SK-N-SH (cell line): ENCODE measurements around the gene REEP1. TPM values are rescaled to one million over a fixed set of nuclear protein-coding genes. Genes with fewer than 3 reads are reported as not detected.

ENCODE experiments used
- CTCF ChIA-PET: fragments of 300-600, 350-600 bp; formaldehyde crosslinking; extraction: SDS; loops from one replicate; lab custom pipeline; 2021; lab: Yijun Ruan, JAX
- POLR2A ChIA-PET: fragments of 350-600 bp; sonication (Branson Sonifier 250); formaldehyde crosslinking; extraction: SDS; loops from one replicate; lab custom pipeline; 2020; ENCODE audit warnings: antibody characterized with exemption, inconsistent platforms; lab: Yijun Ruan, JAX
- DNase-seq: peaks from one replicate; pipeline ENCODE4 v3.0.0; 2012
- H2AFZ ChIP-seq: fragments of 200-600 bp; sonication (generic); 2 replicates; pipeline ENCODE4 v1.8.1; 2016; ENCODE audit warnings: antibody characterized with exemption, mild to moderate bottlenecking, low read depth
- H3F3A ChIP-seq: fragments of 200-600 bp; sonication (generic); replicated peaks from 2 replicates; pipeline ENCODE3; 2016; ENCODE audit warnings: antibody characterized with exemption, mild to moderate bottlenecking; ENCODE audit not compliant: insufficient read depth
- H3K27ac ChIP-seq, 2 experiments: fragments of 200-500 bp in 1 of 2; fragments of 200-600 bp in 1 of 2; sonication (Bioruptor generic) in 1 of 2; sonication (generic), shearing (Covaris generic) in 1 of 2; 2 replicates each; pipeline versions ENCODE4 v1.5.1 to v1.6.1; 2014 to 2016; ENCODE audit warnings: low read depth in 2 of 2, inconsistent platforms in 1 of 2, low read length in 1 of 2, mild to moderate bottlenecking in 1 of 2, mixed read lengths in 1 of 2
- H3K27me3 ChIP-seq: fragments of 200-600 bp; sonication (generic), shearing (Covaris generic); 2 replicates; pipeline ENCODE4 v1.6.1; 2016; ENCODE audit warnings: mixed run types; ENCODE audit not compliant: insufficient read depth
- H3K36me3 ChIP-seq, 2 experiments: fragments of 200-500 bp in 1 of 2; fragments of 200-600 bp in 1 of 2; sonication (Bioruptor generic) in 1 of 2; sonication (generic) in 1 of 2; replicated peaks in 1 of 2; 2 replicates each; pipeline versions ENCODE3 to v1.5.1; 2014 to 2016; ENCODE audit warnings: low read length in 1 of 2, mild to moderate bottlenecking in 1 of 2; ENCODE audit not compliant: insufficient read depth in 2 of 2, control insufficient read depth in 1 of 2
- H3K4me1 ChIP-seq, 2 experiments: fragments of 200-500 bp in 1 of 2; fragments of 200-600 bp in 1 of 2; sonication (Bioruptor generic) in 1 of 2; sonication (generic), shearing (Covaris generic) in 1 of 2; 2 replicates each; pipeline versions ENCODE4 v1.5.1 to v1.6.1; 2014 to 2016; ENCODE audit warnings: low read depth in 1 of 2, low read length in 1 of 2, mixed run types in 1 of 2; ENCODE audit not compliant: insufficient read depth in 2 of 2, control insufficient read depth in 1 of 2
- H3K4me2 ChIP-seq: fragments of 200-600 bp; sonication (generic), shearing (Covaris generic); 2 replicates; pipeline ENCODE4 v1.6.1; 2017; ENCODE audit warnings: mixed run types
- H3K4me3 ChIP-seq, 2 experiments: fragments of 200-500 bp in 1 of 2; fragments of 200-600 bp in 1 of 2; sonication (Bioruptor generic) in 1 of 2; sonication (generic), shearing (Covaris generic) in 1 of 2; 2 replicates each; pipeline versions ENCODE4 v1.5.1 to v1.8.1; 2014 to 2016; ENCODE audit warnings: low read depth in 2 of 2, inconsistent platforms in 1 of 2, low read length in 1 of 2, mild to moderate bottlenecking in 1 of 2, mixed read lengths in 1 of 2, moderate library complexity in 1 of 2
- H3K79me2 ChIP-seq: fragments of 200-600 bp; sonication (generic); 2 replicates; pipeline ENCODE4 v1.8.1; 2017; ENCODE audit warnings: mild to moderate bottlenecking; ENCODE audit not compliant: insufficient read depth
- H3K9ac ChIP-seq: fragments of 200-600 bp; sonication (generic); 2 replicates; pipeline ENCODE4 v1.6.1; 2017; ENCODE audit warnings: mixed run types
- H3K9me2 ChIP-seq: fragments of 200-600 bp; sonication (generic); 2 replicates; pipeline ENCODE4 v1.6.1; 2017; ENCODE audit warnings: mixed run types
- H3K9me3 ChIP-seq: fragments of 200-600 bp; sonication (generic); 2 replicates; pipeline ENCODE4 v1.6.1; 2017; ENCODE audit warnings: mixed run types, mild to moderate bottlenecking, moderate library complexity
- H4K20me1 ChIP-seq: fragments of 200-600 bp; sonication (generic); 2 replicates; pipeline ENCODE4 v1.6.1; 2017; ENCODE audit warnings: mild to moderate bottlenecking, mixed run types; ENCODE audit not compliant: insufficient read depth
- CHD2 ChIP-seq: fragments of 150-350 bp; IDR thresholded peaks from 2 replicates; pipeline ENCODE4 v1.6.1; 2018; ENCODE audit warnings: low read length; ENCODE audit not compliant: partially characterized antibody
- EP300 ChIP-seq, 2 experiments: IDR thresholded peaks; 2 replicates each; pipeline versions ENCODE4 v1.4.0 to v1.6.1; 2012; ENCODE audit warnings: borderline replicate concordance in 1 of 2, low read depth in 1 of 2, low read length in 1 of 2
- FOSL2 ChIP-seq: IDR thresholded peaks from 2 replicates; pipeline ENCODE4 v1.4.0; 2012; ENCODE audit warnings: low read depth, mild to moderate bottlenecking, moderate library complexity, borderline replicate concordance
- FOXJ3 ChIP-seq: sonication (generic); formaldehyde crosslinking; IDR thresholded peaks from 2 replicates; pipeline ENCODE4 v1.5.1; 2020; ENCODE audit warnings: mild to moderate bottlenecking, missing genetic modification reagents
- GABPA ChIP-seq: IDR thresholded peaks from 2 replicates; pipeline ENCODE4 v1.4.0; 2012; ENCODE audit warnings: low read depth, mild to moderate bottlenecking
- GATA2 ChIP-seq: sonication (generic); formaldehyde crosslinking; IDR thresholded peaks from 2 replicates; pipeline ENCODE4 v1.5.0; 2020; ENCODE audit warnings: mild to moderate bottlenecking, missing genetic modification reagents
- IRF3 ChIP-seq: fragments of 150-350 bp; IDR thresholded peaks from 2 replicates; pipeline ENCODE4 v1.6.1; 2016; ENCODE audit warnings: mild to moderate bottlenecking, low read depth, low read length
- JUND ChIP-seq: IDR thresholded peaks from 2 replicates; pipeline ENCODE4 v1.4.0; 2012
- MAX ChIP-seq: IDR thresholded peaks from 2 replicates; pipeline ENCODE4 v1.4.0; 2012; ENCODE audit warnings: low read depth
- MEF2A ChIP-seq: IDR thresholded peaks from 2 replicates; pipeline ENCODE4 v1.4.0; 2012; ENCODE audit warnings: low read depth, borderline replicate concordance
- MXI1 ChIP-seq: IDR thresholded peaks from 2 replicates; pipeline ENCODE4 v1.6.1; 2012; ENCODE audit warnings: mild to moderate bottlenecking, low read depth, low read length, improper control_type of control experiment
- NFIC ChIP-seq: IDR thresholded peaks from 2 replicates; pipeline ENCODE4 v1.4.0; 2012; ENCODE audit warnings: borderline replicate concordance
- NRF1 ChIP-seq: IDR thresholded peaks from 2 replicates; pipeline ENCODE4 v1.6.1; 2012; ENCODE audit warnings: low read depth, mild to moderate bottlenecking, low read length
- POLR2AphosphoS5 ChIP-seq: IDR thresholded peaks from 2 replicates; pipeline ENCODE4 v1.6.1; 2012; ENCODE audit warnings: low read depth, low read length
- RAD21 ChIP-seq: IDR thresholded peaks from 2 replicates; pipeline ENCODE4 v1.6.1; 2012; ENCODE audit warnings: mild to moderate bottlenecking, low read length
- RFX5 ChIP-seq: IDR thresholded peaks from 2 replicates; pipeline ENCODE4 v1.6.1; 2012; ENCODE audit warnings: mild to moderate bottlenecking, improper control_type of control experiment, low read length
- RXRA ChIP-seq: IDR thresholded peaks from 2 replicates; pipeline ENCODE4 v1.4.0; 2012; ENCODE audit warnings: low read depth, mild to moderate bottlenecking, borderline replicate concordance
- SIN3A ChIP-seq: IDR thresholded peaks from 2 replicates; pipeline ENCODE4 v1.6.1; 2012; ENCODE audit warnings: low read depth, mild to moderate bottlenecking, low read length, moderate library complexity, borderline replicate concordance
- SMC3 ChIP-seq: IDR thresholded peaks from 2 replicates; pipeline ENCODE4 v1.6.1; 2012; ENCODE audit warnings: low read depth, low read length, improper control_type of control experiment
- TAF1 ChIP-seq: IDR thresholded peaks from 2 replicates; pipeline ENCODE4 v1.6.1; 2012; ENCODE audit warnings: low read depth, mild to moderate bottlenecking, low read length, moderate library complexity, borderline replicate concordance
- USF1 ChIP-seq: IDR thresholded peaks from 2 replicates; pipeline ENCODE4 v1.4.0; 2012; ENCODE audit warnings: low read depth, borderline replicate concordance
- USF2 ChIP-seq: fragments of 150-350 bp; IDR thresholded peaks from 2 replicates; pipeline ENCODE4 v1.6.1; 2017; ENCODE audit warnings: antibody characterized with exemption, low read length, low read depth, borderline replicate concordance
- YY1 ChIP-seq: IDR thresholded peaks from 2 replicates; pipeline ENCODE4 v1.4.0; 2012; ENCODE audit warnings: low read depth, mild to moderate bottlenecking
- WGBS: methylation state at CpG from one replicate; pipeline ENCODE4 v1.1.6; 2017; ENCODE audit warnings: low lambda C conversion rate; 5-methylcytosine and 5-hydroxymethylcytosine counted together
- polyA plus RNA-seq, 3 experiments: library from polyadenylated mRNA; depleted of rRNA; stranded (reverse); fragments of >200 nt; gene quantifications; 2 replicates each; pipeline ENCODE4 v1.2.3, GENCODE V29; 2012

The REEP1 gene
- polyA plus RNA-seq, 1 of the 3 experiments (the other 2 are of a cell fraction): 0.13 TPM

DNA sequence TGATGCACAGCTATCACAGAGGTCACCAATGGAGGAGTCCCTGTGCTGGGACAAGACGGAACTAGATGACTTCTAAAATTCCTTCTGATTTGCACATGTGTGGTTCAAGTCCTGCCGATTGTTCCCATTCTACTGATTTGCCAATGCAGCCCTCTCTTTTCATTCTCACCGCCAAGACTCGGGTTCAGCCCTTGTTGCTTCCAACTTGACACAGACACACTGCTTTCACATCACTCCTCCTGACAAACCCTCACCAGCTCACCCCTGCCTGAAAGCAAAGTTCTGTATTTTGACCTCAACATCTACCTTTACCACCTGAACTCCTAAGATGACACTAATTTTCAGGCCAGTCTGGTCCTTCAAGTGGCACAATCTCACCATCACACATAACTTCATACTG, 25.5 kb downstream of the REEP1 start:
- Histone ChIP-seq H3K27me3 (no peaks in the 10 kb centered on the region; the same call in 1 of the 2 replicates), H3F3A (no peaks in the 10 kb centered on the region), H3K9ac (no peak overlapping the region), H3K4me2 (no peak overlapping the region), H3K4me1 (no peaks in the 10 kb centered on the region; a peak in 1 of 4 replicates), H2AFZ (no peak overlapping the region), H3K4me3 (no peak overlapping the region), H3K9me3 (no peaks in the 10 kb centered on the region), H3K36me3 (no peaks in the 10 kb centered on the region), H3K79me2 (no peaks in the 10 kb centered on the region), H4K20me1 (no peaks in the 10 kb centered on the region), H3K9me2 (no peaks in the 10 kb centered on the region), H3K27ac (no peak overlapping the region)
- ChIA-PET POLR2A (no interaction called here), CTCF (interaction anchor here (1.2 kb wide), 1 partner anchor 15 kb away, joined by 3 read pairs; no protein-coding TSS in a partner anchor)
- 60% methylated on average over 4 of the region's 4 CpGs for WGBS
- TF ChIP-seq IRF3 (no peak), POLR2AphosphoS5 (no peak), MAX (no peak), RAD21 (no peak), FOXJ3 (CRISPR knock-in tag) (no peak), NRF1 (no peak), MXI1 (no peak), USF1 (no peak), NFIC (no peak), GABPA (no peak), JUND (no peak), RXRA (no peak), FOSL2 (no peak), EP300 (IDR thresholded peaks at IDR 0.05; ENCODE audit: borderline replicate concordance in 1 of 2, low read depth in 1 of 2, low read length in 1 of 2) (no peak), TAF1 (no peak), RFX5 (no peak), YY1 (no peak), SIN3A (no peak)
- DNase-seq: no peak

DNA sequence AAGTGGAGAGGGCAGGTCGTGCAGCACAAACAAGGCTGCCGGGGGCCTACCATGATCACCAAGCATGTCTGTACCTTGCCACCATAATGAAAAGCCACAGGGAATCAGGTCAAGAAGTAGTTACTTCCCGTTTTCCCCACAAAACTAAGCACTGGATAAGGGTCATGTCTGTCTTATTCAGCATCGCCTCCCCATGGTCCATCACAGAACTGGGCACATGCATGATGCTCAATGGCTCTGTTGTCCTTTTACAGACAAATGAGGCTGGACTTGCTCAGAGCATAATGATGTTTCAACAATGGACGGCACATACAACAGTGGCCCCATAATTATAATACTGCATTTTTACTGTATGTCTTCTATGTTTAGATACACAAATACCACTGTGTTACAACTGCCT, 27.5 kb downstream of the REEP1 start:
- no peaks in the 10 kb centered on the region; the same call in 1 of the 2 replicates for H3K27me3 ChIP-seq
- H3K27ac ChIP-seq: no peak overlapping the region
- H4K20me1 ChIP-seq: no peaks in the 10 kb centered on the region
- 75% methylated on average over 4 of the region's 5 CpGs for whole genome bisulfite sequencing
- TF ChIP-seq GATA2 (CRISPR knock-in tag) (no peak), CHD2 (no peak), USF2 (no peak), SMC3 (no peak), MEF2A (no peak)
- TF ChIP-seq, all 33 proteins: peak for 0
- DNase-seq: no peak
- Histone ChIP-seq H3K9ac (no peak overlapping the region), H3K9me3 (no peaks in the 10 kb centered on the region), H3K9me2 (no peaks in the 10 kb centered on the region), H3K4me3 (no peak overlapping the region), H3K79me2 (no peaks in the 10 kb centered on the region), H3K36me3 (no peaks in the 10 kb centered on the region), H3K4me1 (peaks cover 0 to 9% of the 10 kb centered on the region in 2 experiments; a peak in 2 of 4 replicates), H2AFZ (no peak overlapping the region), H3F3A (no peaks in the 10 kb centered on the region), H3K4me2 (no peak overlapping the region)
- ChIA-PET POLR2A (no interaction called here), CTCF (no interaction called here)
